Measurements from ENCODE around the gene HOXB13. TPM values are rescaled to one million over a fixed set of nuclear protein-coding genes. Genes with fewer than 3 reads are reported as not detected.

The HOXB13 gene
- total and polyA plus RNA-seq, 2 experiments from 2014 or later = not detected

GRCh38 chr17:48701864-48702532 lies 26.6 kb downstream of the HOXB13 start (continued):
- TF ChIP-seq ZNF462 (CRISPR knock-in tag; IDR thresholded peaks at IDR 0.05) (no peak), JUNB (IDR thresholded peaks at IDR 0.05; ENCODE audit: unreplicated experiment) (no peak), NANOG (IDR thresholded peaks at IDR 0.05; ENCODE audit: borderline replicate concordance) (no peak), REST (IDR thresholded peaks at IDR 0.05; ENCODE audit: unreplicated experiment) (no peak)

GRCh38 chr17:48693178-48693577 lies 35.4 kb downstream of the HOXB13 start:
- H3K9me2 ChIP-seq (ENCODE audit: insufficient read depth) = no peaks in the 10 kb centered on the region
- TF ChIP-seq REST (IDR thresholded peaks at IDR 0.05; ENCODE audit: unreplicated experiment) = no peak
- no peak for TF ChIP-seq CREB1 (CRISPR knock-in tag; IDR thresholded peaks at IDR 0.05; ENCODE audit: low read depth)
- TF ChIP-seq ZNF331 (CRISPR knock-in tag; IDR thresholded peaks at IDR 0.05; ENCODE audit: low read depth) = no peak
- no peak overlapping the region for H3K27ac ChIP-seq (ENCODE audit: low read depth)
- Mint-ChIP-seq H3K36me3 (ENCODE audit: low read depth) (peaks cover 4% of the 10 kb centered on the region; the same call in 1 of the 3 replicates), H3K9me3 (peaks cover 5% of the 10 kb centered on the region; the same call in 2 of the 3 replicates), H3K27me3 (ENCODE audit: insufficient read depth, low read depth, poor library complexity) (peaks cover 9% of the 10 kb centered on the region), H3K4me3 (no peak overlapping the region), H3K4me1 (no peaks in the 10 kb centered on the region), H3K27ac (no peak overlapping the region)
- H2AFZ ChIP-seq = no peak overlapping the region
- H3F3A ChIP-seq (replicated peaks; ENCODE audit: low read depth) = no peaks in the 10 kb centered on the region
- no peaks in the 10 kb centered on the region for H3K36me3 ChIP-seq (ENCODE audit: insufficient read depth)
- H3K4me1 ChIP-seq (ENCODE audit: insufficient read depth) = no peaks in the 10 kb centered on the region
- no peaks in the 10 kb centered on the region for H3K79me2 ChIP-seq (replicated peaks; ENCODE audit: insufficient read depth)
- H3K27me3 ChIP-seq (ENCODE audit: insufficient read depth) = 0 out of 2 replicates have a peak, but pooled peaks cover 3% of the 10 kb centered on the region
- no peak overlapping the region for H3K4me2 ChIP-seq
- H3K4me3 ChIP-seq = no peak overlapping the region
- DNase-seq (ENCODE audit: low spot score) (no peak), ATAC-seq (no peak)
- H4K20me1 ChIP-seq (replicated peaks; ENCODE audit: insufficient read depth) = 0 out of 2 replicates have a peak, but pooled peaks cover 6% of the 10 kb centered on the region

Measured in GM23338 (cell line).